Sigmoid colon (tissue), 4 donors: ENCODE measurements around the gene TSSK2.

Experiments used
- EP300 ChIP-seq, 4 donors: sonication (generic); formaldehyde crosslinking; IDR thresholded peaks; one replicate each; pipeline ENCODE4 v1.6.1; 2017; ENCODE audit warnings: antibody characterized with exemption in 4 of 4
- POLR2A ChIP-seq, 2 donors: fragments of 450-650 bp; IDR thresholded peaks; one replicate each; pipeline ENCODE4 v1.6.1; 2016; ENCODE audit warnings: antibody characterized with exemption in 2 of 2, mild to moderate bottlenecking in 2 of 2, moderate library complexity in 2 of 2
- TF ChIP-seq, protein P1 (sequence below), 4 experiments: fragments of 450-650 bp in 3 of 4; fragments of 200-600 bp in 1 of 4; IDR thresholded peaks; one replicate each; pipeline ENCODE4 v1.5.1; 2016 to 2019; ENCODE audit warnings: antibody characterized with exemption in 4 of 4, mild to moderate bottlenecking in 3 of 4, moderate library complexity in 2 of 4

DNA sequence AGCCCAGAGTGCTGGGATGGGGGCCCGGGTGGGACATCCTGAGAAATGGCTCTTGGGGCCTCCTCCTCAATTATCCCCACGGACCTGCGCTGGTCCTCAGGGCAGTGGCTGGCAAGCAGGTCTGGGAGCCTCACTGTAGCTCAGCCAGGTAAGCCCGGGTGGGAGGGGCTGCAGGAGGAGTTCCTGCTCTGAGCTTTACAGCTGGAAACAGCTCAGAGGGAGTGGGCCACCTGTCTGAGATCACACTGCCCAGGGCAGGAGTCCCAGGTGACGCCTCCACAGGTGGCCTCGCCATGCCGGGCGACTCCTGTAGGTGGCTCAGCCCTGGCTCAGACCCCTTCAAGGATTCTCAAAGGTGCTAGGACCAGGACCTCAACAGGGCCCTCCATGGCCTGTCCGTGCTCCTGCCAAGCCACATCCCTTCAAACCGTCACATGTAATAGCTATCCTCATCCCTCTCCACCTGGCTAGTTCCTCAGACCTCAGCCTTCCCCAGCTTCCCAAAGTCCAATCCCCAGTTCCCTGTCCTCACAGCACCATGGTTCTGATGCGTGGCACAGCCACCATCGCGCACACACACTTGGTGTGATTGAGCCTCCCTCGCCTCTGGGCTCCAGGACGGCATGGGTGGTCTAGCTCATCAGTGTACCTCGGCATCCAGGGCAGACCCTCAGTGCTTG is 3.6 kb upstream of the TSSK2 start:
- TF ChIP-seq, protein P1, sequence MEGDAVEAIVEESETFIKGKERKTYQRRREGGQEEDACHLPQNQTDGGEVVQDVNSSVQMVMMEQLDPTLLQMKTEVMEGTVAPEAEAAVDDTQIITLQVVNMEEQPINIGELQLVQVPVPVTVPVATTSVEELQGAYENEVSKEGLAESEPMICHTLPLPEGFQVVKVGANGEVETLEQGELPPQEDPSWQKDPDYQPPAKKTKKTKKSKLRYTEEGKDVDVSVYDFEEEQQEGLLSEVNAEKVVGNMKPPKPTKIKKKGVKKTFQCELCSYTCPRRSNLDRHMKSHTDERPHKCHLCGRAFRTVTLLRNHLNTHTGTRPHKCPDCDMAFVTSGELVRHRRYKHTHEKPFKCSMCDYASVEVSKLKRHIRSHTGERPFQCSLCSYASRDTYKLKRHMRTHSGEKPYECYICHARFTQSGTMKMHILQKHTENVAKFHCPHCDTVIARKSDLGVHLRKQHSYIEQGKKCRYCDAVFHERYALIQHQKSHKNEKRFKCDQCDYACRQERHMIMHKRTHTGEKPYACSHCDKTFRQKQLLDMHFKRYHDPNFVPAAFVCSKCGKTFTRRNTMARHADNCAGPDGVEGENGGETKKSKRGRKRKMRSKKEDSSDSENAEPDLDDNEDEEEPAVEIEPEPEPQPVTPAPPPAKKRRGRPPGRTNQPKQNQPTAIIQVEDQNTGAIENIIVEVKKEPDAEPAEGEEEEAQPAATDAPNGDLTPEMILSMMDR (IDR thresholded peaks at IDR 0.05), result no peak
- no peak for TF ChIP-seq POLR2A (IDR thresholded peaks at IDR 0.05)
- TF ChIP-seq EP300 (IDR thresholded peaks at IDR 0.05), result no peak
